GM19438 (cell line): Measurements from ENCODE around the gene BTRC.

Experiments used
- ATAC-seq: cut with Tn5 transposase; IDR thresholded peaks from one replicate; pipeline ENCODE4 v1.9.1; 2021; ENCODE audit warnings: low read depth; ENCODE audit not compliant: unreplicated experiment

BTRC gene

DNA sequence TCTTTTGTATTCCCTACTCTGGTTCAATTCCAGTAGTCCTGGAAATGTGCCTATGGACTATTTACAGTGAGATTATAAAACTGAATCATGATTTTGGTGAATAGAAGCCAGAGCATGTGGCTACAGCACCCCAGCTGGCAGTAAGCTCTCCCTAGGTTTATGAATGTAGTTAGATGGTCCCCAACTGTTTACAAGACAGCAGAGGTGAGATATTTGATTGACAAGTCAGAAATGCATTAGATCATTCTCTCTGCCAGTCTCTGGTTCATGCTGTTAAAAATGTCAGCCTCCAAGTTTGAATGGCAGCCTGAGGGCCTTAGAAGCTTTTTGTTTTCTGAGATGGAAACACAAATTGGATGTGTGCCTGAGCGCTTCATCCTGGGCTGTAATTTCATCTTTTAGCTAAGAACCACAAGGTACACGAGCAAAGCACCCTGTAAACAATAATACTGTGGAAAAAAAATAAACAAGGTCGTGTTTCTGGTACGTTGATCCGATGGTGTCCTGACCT, 85.0 kb downstream of the BTRC start:
- no peak for ATAC-seq

DNA sequence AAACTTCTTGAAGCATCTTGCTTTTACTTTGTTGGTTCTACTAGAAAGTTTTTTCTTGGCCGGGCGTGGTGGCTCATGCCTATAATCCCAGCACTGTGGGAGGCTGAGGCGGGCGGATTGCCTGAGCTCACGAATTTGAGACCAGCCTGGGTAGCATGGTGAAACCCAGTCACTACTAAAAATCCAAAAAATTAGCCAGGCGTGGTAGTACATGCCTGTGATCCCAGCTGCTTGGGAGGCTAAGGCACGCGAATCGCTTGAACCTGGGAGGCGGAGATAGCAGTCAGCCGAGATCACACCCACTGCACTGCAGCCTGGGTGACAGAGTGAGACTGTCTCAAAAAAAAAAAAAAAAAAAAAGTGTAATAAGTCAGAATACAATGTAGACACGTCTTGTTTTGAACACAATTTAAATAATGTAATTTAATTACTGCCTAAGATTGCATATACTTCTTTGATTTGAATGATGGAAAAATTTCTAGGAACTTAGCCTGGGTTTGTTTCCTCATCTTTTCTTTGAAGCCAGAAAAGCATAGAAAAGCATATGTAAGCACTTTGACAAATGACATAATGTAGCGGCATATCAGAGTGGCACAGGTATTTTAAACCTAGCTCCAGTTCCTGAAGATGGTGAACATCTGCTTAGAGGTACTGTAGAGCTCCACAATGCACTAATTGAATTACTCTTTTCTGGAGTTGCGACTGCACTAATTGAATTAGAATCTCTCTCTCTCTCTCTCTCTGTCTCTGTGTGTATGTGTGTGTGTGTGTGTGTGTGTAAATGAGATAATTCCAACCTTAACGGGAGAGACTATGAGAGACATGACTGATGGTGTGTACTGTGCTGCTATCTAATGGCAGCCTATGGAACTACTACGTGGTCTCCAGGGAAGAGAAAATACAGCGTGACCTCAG, 87.8 kb downstream of the BTRC start:
- ATAC-seq, result no peak

DNA sequence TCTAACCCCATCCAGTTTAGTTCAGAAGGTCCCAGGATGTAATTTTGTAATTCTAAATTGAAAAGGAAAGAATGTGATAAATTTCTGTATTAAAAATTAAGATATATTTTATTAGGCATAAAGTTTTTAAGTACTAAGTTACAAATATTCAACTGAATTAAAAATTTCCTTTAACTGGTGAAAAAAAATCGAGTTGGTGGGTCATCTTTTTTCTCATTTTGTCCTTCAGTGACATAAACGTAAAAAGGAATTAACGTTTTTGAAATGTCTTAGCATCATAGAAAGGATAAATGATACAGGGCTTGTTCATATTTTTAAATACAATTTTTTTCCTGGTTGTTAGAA, 88.5 kb downstream of the BTRC start:
- no peak for ATAC-seq

DNA sequence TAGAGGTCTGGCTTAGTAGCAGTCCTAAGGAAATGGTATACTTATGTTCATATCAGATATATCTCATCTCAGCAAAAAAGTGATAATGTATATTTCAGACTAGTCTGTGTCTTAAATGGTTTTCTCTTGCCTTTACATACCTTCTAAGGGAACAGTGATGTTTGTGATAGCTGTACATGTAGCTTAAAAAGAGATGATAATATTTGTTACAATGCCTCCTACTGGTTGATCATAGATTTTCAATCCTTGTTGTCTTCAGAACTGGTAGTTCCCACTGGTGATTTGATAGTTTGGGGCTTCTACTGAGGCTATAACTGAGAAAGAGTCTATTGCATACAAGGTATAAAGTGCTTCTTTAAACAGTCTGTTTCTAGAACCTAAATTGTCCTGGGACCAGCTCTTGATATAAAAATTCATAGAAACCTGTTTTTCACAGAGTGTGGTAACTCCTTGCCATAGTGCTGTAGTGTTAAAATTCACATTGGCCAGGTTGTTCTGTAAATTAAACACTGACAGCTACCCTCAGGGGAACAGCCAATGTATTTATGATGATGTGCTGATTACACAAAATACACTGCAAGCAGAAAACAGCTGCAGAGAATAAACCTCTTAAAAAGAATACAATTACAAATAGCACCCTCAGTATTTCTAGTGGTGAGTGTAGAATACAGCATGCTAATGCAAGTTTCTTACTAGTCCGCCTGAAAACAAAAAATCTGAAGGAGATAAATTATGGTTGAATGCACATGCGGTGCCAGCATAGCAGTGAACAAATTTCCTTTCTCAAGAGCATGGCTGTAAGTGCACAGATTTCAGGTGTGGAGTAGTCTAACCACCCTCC, 90.3 kb downstream of the BTRC start:
- ATAC-seq, result no peak

DNA sequence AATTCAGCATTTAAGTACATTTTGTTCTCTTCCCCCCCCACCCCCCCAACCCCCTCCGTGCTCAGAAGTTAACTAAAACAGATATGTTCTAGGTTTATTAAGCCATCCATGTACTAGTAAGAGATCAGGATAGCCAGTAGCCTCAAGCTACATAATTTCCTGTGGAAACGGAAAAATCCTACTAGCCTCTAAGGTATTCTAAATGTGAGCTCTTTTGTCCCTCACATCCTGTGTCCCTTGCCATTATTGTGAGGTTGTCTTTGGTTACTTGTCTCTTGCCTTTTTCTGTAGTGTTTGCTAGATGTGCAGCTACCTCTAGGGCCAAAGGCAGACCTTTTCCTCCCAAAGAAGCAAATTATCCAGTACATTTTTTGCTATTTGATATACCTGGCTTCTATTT, 92.1 kb downstream of the BTRC start:
- ATAC-seq, result no peak

DNA sequence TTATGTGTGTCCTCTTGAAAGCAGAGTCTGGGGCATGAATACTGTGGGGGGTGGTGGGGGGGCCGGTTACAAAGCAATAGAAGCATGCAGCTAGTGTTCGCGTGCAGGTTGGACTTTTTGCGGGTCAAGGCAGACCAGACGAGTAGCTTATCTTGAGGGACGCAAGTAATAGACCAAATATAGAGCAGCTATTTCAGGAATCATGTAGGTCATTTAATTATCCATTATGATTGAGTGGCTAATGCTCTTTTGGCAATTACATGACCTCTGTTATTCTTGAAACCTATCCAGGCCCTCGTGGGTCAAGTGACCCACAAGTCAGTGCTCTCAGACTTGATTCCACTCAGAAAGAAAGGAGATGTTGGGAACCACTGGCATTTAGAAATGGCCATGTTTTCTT, 93.0 kb downstream of the BTRC start:
- no peak for ATAC-seq

DNA sequence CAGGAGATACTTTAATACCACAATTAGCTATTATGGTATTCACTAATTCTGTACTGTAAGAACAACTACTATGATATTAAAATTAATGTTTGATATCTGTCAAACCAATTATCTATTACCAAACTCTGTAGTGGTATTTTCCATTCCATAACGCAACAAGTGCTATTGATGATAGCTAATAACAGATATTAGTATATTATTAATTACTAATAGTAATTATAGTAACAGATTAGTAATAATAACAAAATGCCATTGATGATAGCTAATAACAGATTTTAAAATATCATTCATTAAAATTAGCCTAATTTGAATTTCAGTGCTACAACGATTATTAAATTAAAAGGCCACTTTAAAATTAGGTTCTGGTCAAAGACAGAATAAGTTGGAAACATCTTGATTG, 93.5 kb downstream of the BTRC start:
- no peak for ATAC-seq

DNA sequence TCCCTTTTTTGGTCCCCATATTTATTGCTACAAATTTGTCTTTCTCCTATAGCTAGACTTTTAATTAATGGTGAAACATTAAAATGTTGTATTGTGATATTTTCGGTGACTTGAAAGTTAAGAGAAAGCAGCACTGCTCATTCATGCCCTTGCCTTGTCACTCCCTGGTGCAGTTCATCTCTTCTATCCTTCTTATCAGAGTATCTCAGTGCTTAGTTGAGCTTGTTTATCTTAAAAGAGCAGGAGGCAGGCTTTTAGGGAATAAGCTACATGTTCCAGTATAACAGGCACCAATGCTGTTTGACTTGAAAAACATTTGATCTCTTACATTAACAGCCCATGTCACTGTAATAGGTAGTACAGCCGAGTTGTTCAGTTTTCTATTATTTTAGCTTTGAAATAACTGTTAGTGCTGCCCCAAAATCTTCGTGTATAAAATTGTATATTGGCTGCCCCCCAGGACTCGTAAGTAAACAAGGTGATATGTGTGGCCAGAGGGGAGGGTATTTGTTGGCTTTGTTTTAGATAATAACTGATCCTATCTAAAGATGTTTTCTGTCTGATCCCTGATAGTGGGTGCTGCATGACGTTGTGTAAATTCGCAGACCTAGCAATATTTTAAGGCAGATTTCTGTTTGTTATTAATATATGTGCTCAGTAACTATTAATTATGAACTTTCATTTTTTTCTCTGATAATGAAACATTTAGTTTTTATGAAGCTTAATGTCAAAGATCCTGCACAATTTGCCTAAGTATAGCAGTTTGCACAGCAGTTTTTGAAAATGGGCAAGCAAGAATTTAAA, 96.5 kb downstream of the BTRC start:
- no peak for ATAC-seq

DNA sequence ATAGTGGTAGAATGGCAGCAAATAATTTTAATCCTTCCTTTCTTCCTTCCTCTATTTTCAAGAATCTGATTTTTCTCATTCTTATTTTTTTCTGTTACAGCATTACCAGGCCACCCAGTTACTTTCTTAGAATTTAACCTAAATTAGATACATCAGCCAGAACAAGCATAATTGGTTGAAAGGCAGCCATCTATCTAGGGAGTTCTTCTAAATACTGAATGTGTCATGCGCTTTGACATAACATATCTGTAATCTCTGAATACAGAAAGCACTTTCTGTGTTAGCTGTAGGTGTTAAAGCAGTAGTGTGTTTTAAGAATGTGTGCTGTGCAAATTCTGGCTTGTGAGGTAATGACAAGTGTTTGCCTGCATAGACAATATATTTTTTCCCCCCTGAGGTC, 97.3 kb downstream of the BTRC start:
- ATAC-seq, result no peak

DNA sequence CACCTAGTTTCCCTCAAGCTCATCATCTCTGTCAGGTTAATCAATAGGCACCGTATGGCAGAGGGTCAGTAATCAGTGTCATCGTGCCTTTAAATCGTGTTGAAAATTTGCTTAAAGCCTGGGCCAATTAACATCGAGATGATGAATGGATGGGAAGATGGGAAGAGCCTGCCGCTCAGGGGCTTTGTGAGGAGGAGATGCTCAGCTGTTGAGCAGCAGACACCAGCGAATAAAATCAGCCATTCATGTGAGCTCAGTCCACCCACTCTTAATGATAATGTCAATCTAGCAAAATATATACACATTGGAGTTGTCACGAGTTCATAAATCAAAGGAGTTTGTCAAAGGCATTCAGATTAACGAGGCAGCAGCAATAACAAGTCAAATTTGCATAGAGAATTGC, 97.7 kb downstream of the BTRC start:
- ATAC-seq, result no peak

DNA sequence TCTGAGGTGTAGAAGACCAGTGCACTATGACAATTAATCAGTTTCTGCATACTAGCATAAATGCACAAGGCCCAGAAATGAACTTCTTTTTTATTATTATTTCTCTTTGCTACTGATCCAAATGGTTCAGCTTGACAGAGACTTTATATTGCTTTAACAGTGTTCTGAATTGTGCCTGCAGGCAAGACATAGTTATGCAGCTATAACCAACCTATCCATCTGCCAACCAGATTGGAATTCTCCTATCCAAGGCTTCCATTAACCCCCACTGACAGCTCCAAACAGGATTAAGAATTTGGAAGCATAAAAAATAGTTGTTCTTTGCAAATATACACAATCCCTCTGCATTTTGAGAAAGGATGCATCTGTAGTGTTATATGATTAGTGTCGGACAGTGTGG, 98.2 kb downstream of the BTRC start:
- ATAC-seq, result no peak

DNA sequence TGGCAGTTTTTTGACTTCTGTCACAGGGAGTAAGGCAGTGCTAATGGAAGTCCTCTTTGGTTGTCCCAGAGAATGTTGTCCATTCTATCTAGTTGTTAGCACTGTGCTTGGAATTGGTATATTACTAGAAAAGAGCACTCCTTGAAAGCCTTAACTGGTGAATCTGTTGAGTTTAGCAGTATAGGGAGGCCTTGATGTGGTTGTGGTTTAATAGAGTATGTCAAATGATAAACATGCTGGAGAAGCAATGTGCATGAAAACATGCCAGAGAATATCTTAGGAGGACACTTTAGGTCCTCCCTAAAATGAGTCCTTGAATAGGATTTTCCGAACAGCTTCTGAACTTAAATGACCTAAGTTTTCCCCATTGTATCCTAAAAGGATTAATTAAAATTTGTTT, 98.6 kb downstream of the BTRC start:
- no peak for ATAC-seq

DNA sequence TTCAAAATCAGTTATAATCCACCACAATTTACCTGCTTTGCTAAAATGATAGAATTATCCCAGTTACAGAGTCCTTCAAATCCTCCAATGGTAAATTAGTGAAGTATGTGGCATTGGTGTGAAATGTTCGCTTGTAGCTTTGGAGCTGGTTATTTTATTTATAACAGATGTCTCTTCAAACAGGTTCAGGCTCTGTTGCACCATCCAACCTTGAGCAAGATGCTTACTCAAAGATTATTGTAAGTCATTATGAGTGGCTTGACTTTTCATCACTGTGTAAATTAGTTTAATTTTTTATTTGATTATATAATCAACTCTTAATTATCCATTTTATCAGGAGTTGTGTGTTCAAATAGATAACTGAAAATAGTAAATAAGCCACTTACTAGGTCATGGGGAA, 99.4 kb downstream of the BTRC start:
- ATAC-seq, result no peak

DNA sequence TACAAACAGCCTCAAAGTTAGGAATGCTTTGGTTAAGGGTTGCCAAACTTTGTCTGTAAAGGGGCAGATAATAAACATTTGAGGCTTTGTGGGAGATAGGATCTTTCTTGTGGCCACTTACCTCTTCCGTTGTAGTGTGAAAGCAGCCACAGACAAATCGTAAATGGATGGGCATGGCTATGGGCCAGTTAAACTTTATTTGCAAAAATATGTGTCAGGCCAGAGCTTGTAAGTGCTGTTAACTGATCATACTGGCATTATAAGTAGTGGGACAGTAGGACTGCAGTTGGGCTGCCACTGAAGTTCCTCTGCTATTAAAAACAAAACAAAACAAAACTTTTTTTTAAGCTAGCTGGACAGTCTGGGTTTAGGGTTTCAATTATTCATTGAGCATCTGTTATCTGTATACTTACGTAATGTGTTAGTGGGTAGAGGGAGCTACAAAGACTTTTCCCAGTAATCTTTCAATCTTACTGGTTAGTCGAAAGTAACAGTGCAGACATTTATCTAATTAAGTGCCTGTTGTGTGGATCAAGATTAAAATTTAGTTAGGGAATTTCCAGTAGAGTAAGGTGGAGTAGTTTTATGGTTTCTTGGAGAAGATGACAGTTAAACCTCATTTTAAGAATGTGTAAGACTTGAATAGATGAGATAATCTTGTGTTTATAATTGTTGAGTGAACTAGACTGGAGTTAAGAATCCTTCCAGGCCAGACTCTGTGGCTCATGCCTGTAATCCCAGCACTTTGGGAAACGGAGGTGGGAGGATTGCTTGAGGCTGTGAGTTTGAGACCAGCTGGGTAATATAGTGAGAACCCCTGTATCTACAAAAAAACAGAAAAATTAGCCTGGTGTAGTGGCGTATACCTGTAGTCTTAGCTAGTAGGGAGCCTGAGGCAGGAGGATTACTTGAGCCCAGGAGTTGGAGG, 100.1 kb downstream of the BTRC start:
- ATAC-seq, result no peak

DNA sequence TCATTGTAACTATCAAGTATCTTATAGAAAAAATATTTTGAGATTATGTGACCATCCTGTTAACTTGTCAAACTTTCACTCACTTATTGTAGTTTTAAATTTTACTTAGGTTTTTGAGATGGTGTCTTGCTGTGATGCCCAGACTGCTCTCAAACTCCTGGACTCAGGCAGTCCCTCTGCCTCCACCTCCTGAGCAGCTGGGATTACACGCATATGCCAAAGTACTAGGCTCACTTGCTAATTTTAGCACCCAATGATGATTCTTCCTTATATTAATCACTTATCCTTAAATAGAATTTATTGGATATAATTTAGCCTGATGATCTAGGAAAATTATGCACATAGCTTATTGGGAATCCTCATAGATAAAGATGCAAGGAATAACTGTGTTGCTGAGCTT, 104.9 kb downstream of the BTRC start:
- ATAC-seq, result no peak

DNA sequence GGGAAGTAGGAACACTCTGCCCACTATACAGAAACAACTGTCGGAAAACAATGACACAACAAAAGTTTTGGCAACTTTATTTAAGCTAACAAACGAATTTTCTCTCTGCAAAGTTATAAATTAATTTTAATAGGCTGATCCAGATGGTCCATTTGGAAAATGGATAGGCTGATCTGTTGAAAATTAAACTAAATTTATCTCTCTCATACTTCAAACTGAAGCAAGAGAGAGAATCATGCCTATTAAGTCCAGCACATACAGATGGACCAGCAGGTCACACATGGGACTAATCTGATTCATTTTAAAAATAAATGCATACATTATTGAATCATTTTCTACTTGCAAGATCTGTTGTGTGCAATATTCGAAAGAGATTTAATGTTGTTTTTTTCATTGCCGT, 110.1 kb downstream of the BTRC start:
- ATAC-seq, result no peak

DNA sequence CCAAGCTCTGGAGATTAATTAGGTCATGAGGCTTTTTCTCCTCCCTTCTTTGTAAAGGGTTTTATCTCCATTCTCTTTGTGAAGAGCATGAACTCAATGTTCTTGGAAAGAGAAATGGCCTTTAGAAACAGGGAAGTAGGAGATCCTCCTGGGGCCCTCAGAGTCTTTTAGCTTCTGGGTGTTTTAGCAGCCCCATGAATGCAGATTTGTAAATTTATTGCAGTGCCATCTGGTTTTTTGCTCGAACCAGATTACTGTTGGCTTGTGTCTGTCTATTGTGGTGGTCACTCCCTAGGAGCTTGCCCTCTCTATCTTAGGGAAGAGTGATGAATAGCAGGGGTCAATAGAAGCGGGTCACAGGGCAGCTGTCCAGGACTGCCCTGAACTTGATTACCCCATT, 110.6 kb downstream of the BTRC start:
- no peak for ATAC-seq

DNA sequence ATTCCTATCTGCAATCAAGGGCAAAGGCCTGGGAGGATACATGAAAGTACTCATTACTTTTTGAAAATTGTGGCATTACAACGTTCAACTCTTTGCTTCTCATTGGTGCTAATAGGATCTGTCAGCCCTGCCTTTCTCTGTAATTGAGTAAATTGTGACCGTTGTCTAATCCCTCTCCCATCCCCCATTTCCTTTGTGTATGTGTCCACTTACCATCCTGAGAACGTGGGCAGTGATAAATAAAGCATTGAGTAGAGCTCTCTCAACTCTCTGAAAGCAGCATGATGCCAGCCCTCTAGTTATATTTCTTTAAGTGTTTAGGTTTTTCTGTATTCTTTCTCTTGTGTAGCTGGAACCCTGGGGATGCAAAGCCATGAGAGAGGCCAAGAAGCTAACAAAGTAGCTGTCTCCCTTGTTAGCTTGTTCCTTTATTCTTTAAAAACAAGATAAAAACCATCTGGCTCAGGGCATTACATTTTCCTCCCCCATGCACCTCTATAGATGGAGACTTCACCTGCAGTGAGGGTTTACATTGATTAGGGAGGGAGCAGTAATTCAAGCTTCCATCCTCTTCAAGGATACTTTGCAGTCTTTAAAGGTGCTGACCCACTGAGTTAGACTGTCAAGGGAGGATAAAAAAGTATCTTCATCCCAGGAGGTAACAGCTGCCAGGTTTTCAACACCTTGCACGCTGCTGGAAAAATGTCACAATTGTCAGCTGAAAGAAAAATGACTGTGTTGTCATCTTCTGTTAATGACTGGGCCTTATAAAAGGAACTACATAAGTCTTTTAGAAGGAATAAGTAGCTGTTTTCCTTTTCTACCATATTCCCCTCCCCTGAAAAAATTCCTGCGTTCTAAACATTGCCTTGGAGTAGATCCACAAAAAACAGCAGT, 112.3 kb downstream of the BTRC start:
- ATAC-seq, result no peak

DNA sequence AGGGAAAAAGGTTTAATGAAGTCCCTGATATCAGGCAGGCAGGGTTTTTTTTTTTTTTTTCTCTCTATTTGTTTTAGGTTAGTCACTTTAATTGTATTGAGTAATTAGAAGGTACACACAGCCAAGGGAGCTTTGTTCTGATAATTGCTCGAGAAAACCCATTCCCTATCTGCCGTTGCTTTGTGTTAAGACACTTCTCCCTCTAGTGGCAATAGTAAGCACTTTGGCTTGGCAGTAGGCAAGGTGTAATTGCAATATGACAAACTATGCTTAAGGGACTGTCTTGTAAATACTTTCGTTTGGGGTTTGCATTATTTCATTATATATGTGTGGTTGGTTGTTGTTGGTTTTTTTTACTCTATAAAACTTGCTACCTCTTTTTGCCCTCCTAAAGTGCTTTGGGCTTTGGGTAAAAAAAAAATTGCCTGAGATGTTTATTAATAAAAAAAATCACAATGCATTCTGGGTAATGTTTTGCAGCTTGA, 113.4 kb downstream of the BTRC start:
- ATAC-seq, result no peak
